ENCODE results near the gene LRIT2.

GRCh38 chr10:84226616-84227015 lies 1.3 kb upstream of the LRIT2 start:
- no peak for TF ChIP-seq EZH2phosphoT487 (IDR thresholded peaks at IDR 0.05; ENCODE audit: borderline replicate concordance, low read depth, low read length)
- TF ChIP-seq CTCF (conservative IDR thresholded peaks at IDR 0.05; ENCODE audit: low read length): no peak
